ENCODE results near the gene ZP4. TPM values are rescaled to one million over a fixed set of nuclear protein-coding genes. Genes with fewer than 3 reads are reported as not detected.

The ZP4 gene
- total RNA-seq, 1 experiment from 2014 or later: not detected

GRCh38 chr1:237834461-237834860 lies 56.3 kb downstream of the ZP4 start:
- Histone ChIP-seq H3K9ac (ENCODE audit: low read length) (no peak overlapping the region), H3K4me2 (ENCODE audit: low read length) (no peak overlapping the region), H3K27ac (ENCODE audit: low read length) (no peak overlapping the region), H3K36me3 (ENCODE audit: low read depth, low read length) (no peaks in the 10 kb centered on the region), H4K20me1 (ENCODE audit: low read length) (no peaks in the 10 kb centered on the region), H3K4me1 (ENCODE audit: insufficient read depth, low read length) (no peaks in the 10 kb centered on the region), H3K79me2 (ENCODE audit: low read length) (no peaks in the 10 kb centered on the region), H2AFZ (ENCODE audit: low read length) (no peak overlapping the region), H3K4me3 (ENCODE audit: low read length) (no peak overlapping the region), H3K9me2 (replicated peaks; ENCODE audit: low read length) (no peaks in the 10 kb centered on the region), H3F3A (ENCODE audit: low read length, unreplicated experiment) (no peaks in the 10 kb centered on the region), H3K27me3 (ENCODE audit: low read length) (peaks cover 3% of the 10 kb centered on the region; the same call in 1 of the 2 replicates), H3K9me3 (ENCODE audit: low read length) (no peaks in the 10 kb centered on the region)
- CTCF ChIA-PET: no interaction called here
- no peak for DNase-seq
- TF ChIP-seq EZH2phosphoT487 (IDR thresholded peaks at IDR 0.05; ENCODE audit: borderline replicate concordance, low read length) (no peak), EZH2 (IDR thresholded peaks at IDR 0.05; ENCODE audit: low read length, unreplicated experiment) (no peak)
- TF ChIP-seq, protein P1, sequence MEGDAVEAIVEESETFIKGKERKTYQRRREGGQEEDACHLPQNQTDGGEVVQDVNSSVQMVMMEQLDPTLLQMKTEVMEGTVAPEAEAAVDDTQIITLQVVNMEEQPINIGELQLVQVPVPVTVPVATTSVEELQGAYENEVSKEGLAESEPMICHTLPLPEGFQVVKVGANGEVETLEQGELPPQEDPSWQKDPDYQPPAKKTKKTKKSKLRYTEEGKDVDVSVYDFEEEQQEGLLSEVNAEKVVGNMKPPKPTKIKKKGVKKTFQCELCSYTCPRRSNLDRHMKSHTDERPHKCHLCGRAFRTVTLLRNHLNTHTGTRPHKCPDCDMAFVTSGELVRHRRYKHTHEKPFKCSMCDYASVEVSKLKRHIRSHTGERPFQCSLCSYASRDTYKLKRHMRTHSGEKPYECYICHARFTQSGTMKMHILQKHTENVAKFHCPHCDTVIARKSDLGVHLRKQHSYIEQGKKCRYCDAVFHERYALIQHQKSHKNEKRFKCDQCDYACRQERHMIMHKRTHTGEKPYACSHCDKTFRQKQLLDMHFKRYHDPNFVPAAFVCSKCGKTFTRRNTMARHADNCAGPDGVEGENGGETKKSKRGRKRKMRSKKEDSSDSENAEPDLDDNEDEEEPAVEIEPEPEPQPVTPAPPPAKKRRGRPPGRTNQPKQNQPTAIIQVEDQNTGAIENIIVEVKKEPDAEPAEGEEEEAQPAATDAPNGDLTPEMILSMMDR (conservative IDR thresholded peaks at IDR 0.05; ENCODE audit: low read depth, low read length): no peak
- intact Hi-C loops (cut with micrococcal nuclease): no loop called here
- no peak for ATAC-seq
- BruUV-seq (replicated peaks): no TSS peak
- POLR2A ChIA-PET (ENCODE audit: unreplicated experiment): no interaction called here

DNA sequence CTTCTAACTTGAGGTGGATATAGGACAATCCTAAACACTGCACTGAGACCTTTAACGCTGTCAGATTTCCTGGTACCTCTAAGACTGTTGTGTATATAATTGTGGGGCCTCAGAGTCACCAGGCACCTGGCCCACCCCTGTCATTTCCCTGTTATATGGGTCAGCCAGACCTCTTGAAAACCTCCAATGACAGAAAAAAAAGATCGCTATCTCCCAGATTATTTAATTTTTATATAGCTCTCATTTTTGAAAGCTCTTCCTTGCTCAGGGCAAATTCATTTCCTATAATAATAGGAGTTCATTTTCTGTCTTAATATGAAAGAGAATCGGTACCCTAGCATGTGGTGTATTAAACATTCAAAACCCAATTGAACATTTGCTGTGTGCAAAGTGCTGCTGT lies 56.7 kb downstream of the ZP4 start:
- Histone ChIP-seq H3K79me2 (ENCODE audit: low read length) (no peaks in the 10 kb centered on the region), H2AFZ (ENCODE audit: low read length) (no peak overlapping the region), H3K4me3 (ENCODE audit: low read length) (no peak overlapping the region), H3K4me1 (ENCODE audit: insufficient read depth, low read length) (no peaks in the 10 kb centered on the region), H3F3A (ENCODE audit: low read length, unreplicated experiment) (no peaks in the 10 kb centered on the region), H3K9me2 (replicated peaks; ENCODE audit: low read length) (no peaks in the 10 kb centered on the region), H4K20me1 (ENCODE audit: low read length) (no peaks in the 10 kb centered on the region), H3K27ac (ENCODE audit: low read length) (no peak overlapping the region), H3K27me3 (ENCODE audit: low read length) (peaks cover 3% of the 10 kb centered on the region; the same call in 1 of the 2 replicates), H3K36me3 (ENCODE audit: low read depth, low read length) (no peaks in the 10 kb centered on the region), H3K4me2 (ENCODE audit: low read length) (no peak overlapping the region), H3K9ac (ENCODE audit: low read length) (no peak overlapping the region), H3K9me3 (ENCODE audit: low read length) (no peaks in the 10 kb centered on the region)
- ChIA-PET CTCF (interaction anchor here (0.6 kb wide), 1 partner anchor 23 kb away, joined by 3 read pairs; no protein-coding TSS in a partner anchor), POLR2A (ENCODE audit: unreplicated experiment) (no interaction called here)
- TF ChIP-seq EZH2 (IDR thresholded peaks at IDR 0.05; ENCODE audit: low read length, unreplicated experiment): no peak
- TF ChIP-seq, protein P1 (conservative IDR thresholded peaks at IDR 0.05; ENCODE audit: low read depth, low read length): no peak
- no peak for TF ChIP-seq EZH2phosphoT487 (IDR thresholded peaks at IDR 0.05; ENCODE audit: borderline replicate concordance, low read length)
- DNase-seq (no peak), ATAC-seq (no peak)
- no TSS peak for BruUV-seq (replicated peaks)
- intact Hi-C loops (cut with micrococcal nuclease): no loop called here

- CTCF ChIA-PET: no interaction called here
- Histone ChIP-seq H3K27ac (ENCODE audit: low read length) (no peak overlapping the region), H4K20me1 (ENCODE audit: low read length) (no peaks in the 10 kb centered on the region), H3K4me1 (ENCODE audit: insufficient read depth, low read length) (no peaks in the 10 kb centered on the region), H3F3A (ENCODE audit: low read length, unreplicated experiment) (no peaks in the 10 kb centered on the region), H3K4me3 (ENCODE audit: low read length) (no peak overlapping the region), H3K4me2 (ENCODE audit: low read length) (no peak overlapping the region), H3K9me3 (ENCODE audit: low read length) (no peaks in the 10 kb centered on the region), H3K9me2 (replicated peaks; ENCODE audit: low read length) (no peaks in the 10 kb centered on the region), H3K9ac (ENCODE audit: low read length) (no peak overlapping the region), H3K79me2 (ENCODE audit: low read length) (no peaks in the 10 kb centered on the region), H3K36me3 (ENCODE audit: low read depth, low read length) (no peaks in the 10 kb centered on the region), H2AFZ (ENCODE audit: low read length) (no peak overlapping the region), H3K27me3 (ENCODE audit: low read length) (peaks cover 3% of the 10 kb centered on the region; the same call in 1 of the 2 replicates)
- intact Hi-C loops (cut with micrococcal nuclease): no loop called here
- no peak for TF ChIP-seq EZH2 (IDR thresholded peaks at IDR 0.05; ENCODE audit: low read length, unreplicated experiment)
- TF ChIP-seq, protein P1 (conservative IDR thresholded peaks at IDR 0.05; ENCODE audit: low read depth, low read length): no peak
- TF ChIP-seq EZH2phosphoT487 (IDR thresholded peaks at IDR 0.05; ENCODE audit: borderline replicate concordance, low read length): no peak
- no TSS peak for BruUV-seq (replicated peaks)
- POLR2A ChIA-PET (ENCODE audit: unreplicated experiment): no interaction called here
- ATAC-seq (no peak), DNase-seq (no peak)
These were observed 57.9 kb downstream of the ZP4 start for GRCh38 chr1:237832858-237833257.
